HG03135 (cell line): Measurements from ENCODE around the gene TAF1D.
"Not testable (repeated sequence)": the region's sequence is repeated elsewhere in the genome, so short reads cannot be mapped to it uniquely, and the experiment has no call there.

Experiments
- ATAC-seq: cut with Tn5 transposase; IDR thresholded peaks from one replicate; pipeline ENCODE4 v1.9.1; 2021; ENCODE audit warnings: mild to moderate bottlenecking, moderate library complexity; ENCODE audit not compliant: unreplicated experiment

The TAF1D gene

GRCh38 chr11:93751001-93751400, 9.7 kb upstream of the TAF1D start:
- no peak for ATAC-seq

- peak; percentile 76 for ATAC-seq
Observed at GRCh38 chr11:93747122-93747521, 5.8 kb upstream of the TAF1D start.

- ATAC-seq: no peak
Observed at GRCh38 chr11:93746101-93746500, 4.8 kb upstream of the TAF1D start.

- ATAC-seq: not testable (repeated sequence)
Observed at GRCh38 chr11:93745005-93745755, 3.9 kb upstream of the TAF1D start.

GRCh38 chr11:93744669-93745004, 3.3 kb upstream of the TAF1D start:
- no peak for ATAC-seq

GRCh38 chr11:93743291-93743690, 2.0 kb upstream of the TAF1D start:
- ATAC-seq: no peak

GRCh38 chr11:93741882-93742226, 559 bp upstream of the TAF1D start:
- ATAC-seq: no peak

- ATAC-seq: peak; percentile 24
Observed at GRCh38 chr11:93740730-93741093, 583 bp downstream of the TAF1D start.

- ATAC-seq: no peak
Observed at GRCh38 chr11:93740031-93740729, 1.1 kb downstream of the TAF1D start.

GRCh38 chr11:93738647-93739081, 2.6 kb downstream of the TAF1D start:
- no peak for ATAC-seq

- ATAC-seq: no peak
Observed at GRCh38 chr11:93737904-93738612, 3.2 kb downstream of the TAF1D start.

- no peak for ATAC-seq
Observed at GRCh38 chr11:93736129-93736528, 5.2 kb downstream of the TAF1D start.

GRCh38 chr11:93735627-93736026, 5.7 kb downstream of the TAF1D start:
- no peak for ATAC-seq

GRCh38 chr11:93734427-93735222, 6.7 kb downstream of the TAF1D start:
- ATAC-seq: no peak

- ATAC-seq: no peak
Observed at GRCh38 chr11:93733474-93733873, 7.8 kb downstream of the TAF1D start.

- ATAC-seq: no peak
Observed at GRCh38 chr11:93732237-93732892, 8.9 kb downstream of the TAF1D start.

GRCh38 chr11:93730108-93731107, 10.9 kb downstream of the TAF1D start:
- ATAC-seq: no peak

GRCh38 chr11:93729129-93729616, 12.1 kb downstream of the TAF1D start:
- ATAC-seq: no peak

GRCh38 chr11:93728792-93729128, 12.5 kb downstream of the TAF1D start:
- no peak for ATAC-seq
